Liver (tissue), 9 donors: ENCODE data around the gene TAS2R46. TPM values are rescaled to one million over a fixed set of nuclear protein-coding genes. Genes with fewer than 3 reads are reported as not detected.

Experiments
- DNase-seq: peaks from one replicate; pipeline ENCODE4 v3.0.0-alpha.2; 2017; ENCODE audit warnings: low spot score
- H3K27ac ChIP-seq, 2 donors: one replicate each; pipeline ENCODE4 v1.7.0; 2013; ENCODE audit warnings: inconsistent platforms in 2 of 2, low read length in 2 of 2, control low read depth in 1 of 2, low read depth in 1 of 2, mild to moderate bottlenecking in 1 of 2
- H3K27me3 ChIP-seq, 4 donors: one replicate each; pipeline versions ENCODE4 v1.6.1 to v1.7.0; 2013; ENCODE audit warnings: low read length in 3 of 4, inconsistent platforms in 1 of 4, mild to moderate bottlenecking in 1 of 4, moderate library complexity in 1 of 4; ENCODE audit not compliant: control insufficient read depth in 4 of 4, insufficient read depth in 4 of 4
- H3K36me3 ChIP-seq, 4 donors: one replicate each; pipeline versions ENCODE4 v1.6.1 to v1.7.0; 2013; ENCODE audit warnings: low read length in 3 of 4, mild to moderate bottlenecking in 3 of 4, low read depth in 1 of 4, moderate library complexity in 1 of 4; ENCODE audit not compliant: control insufficient read depth in 4 of 4, insufficient read depth in 3 of 4
- H3K4me1 ChIP-seq, 4 donors: one replicate each; pipeline versions ENCODE4 v1.6.1 to v1.7.0; 2013; ENCODE audit warnings: low read length in 3 of 4, mild to moderate bottlenecking in 3 of 4, moderate library complexity in 1 of 4; ENCODE audit not compliant: control insufficient read depth in 4 of 4, insufficient read depth in 4 of 4
- H3K4me3 ChIP-seq, 3 donors: one replicate each; pipeline versions ENCODE4 v1.6.1 to v1.7.0; 2013; ENCODE audit warnings: low read length in 3 of 3, control low read depth in 1 of 3, low read depth in 1 of 3, mild to moderate bottlenecking in 1 of 3
- H3K9ac ChIP-seq, 2 donors: one replicate each; pipeline ENCODE4 v1.7.0; 2013; ENCODE audit warnings: low read length in 2 of 2, mild to moderate bottlenecking in 2 of 2, moderate library complexity in 2 of 2, control low read depth in 1 of 2, low read depth in 1 of 2
- H3K9me3 ChIP-seq, 4 donors: one replicate each; pipeline versions ENCODE4 v1.6.1 to v1.7.0; 2013; ENCODE audit warnings: low read length in 3 of 4; ENCODE audit not compliant: control insufficient read depth in 4 of 4
- EGR1 ChIP-seq, 2 donors: IDR thresholded peaks; 2 replicates each; pipeline ENCODE4 v1.6.1; 2016 to 2018; ENCODE audit warnings: antibody characterized with exemption in 2 of 2, low read depth in 2 of 2
- FOXA1 ChIP-seq: IDR thresholded peaks from 2 replicates; pipeline ENCODE4 v1.6.1; 2016; ENCODE audit warnings: antibody characterized with exemption
- FOXA2 ChIP-seq: IDR thresholded peaks from 2 replicates; pipeline ENCODE4 v1.6.1; 2016; ENCODE audit warnings: antibody characterized with exemption
- GABPA ChIP-seq, 2 donors: IDR thresholded peaks in 1 of 2; conservative IDR thresholded peaks in 1 of 2; 2 replicates each; pipeline ENCODE4 v1.6.1; 2016; ENCODE audit warnings: antibody characterized with exemption in 2 of 2, mild to moderate bottlenecking in 1 of 2, moderate library complexity in 1 of 2
- HNF4A ChIP-seq, 2 donors: conservative IDR thresholded peaks; 2 replicates each; pipeline ENCODE4 v1.6.1; 2016; ENCODE audit warnings: antibody characterized with exemption in 2 of 2, mild to moderate bottlenecking in 2 of 2
- HNF4G ChIP-seq: IDR thresholded peaks from 2 replicates; pipeline ENCODE4 v1.6.1; 2016; ENCODE audit warnings: antibody characterized with exemption
- JUND ChIP-seq, 2 donors: IDR thresholded peaks; 2 replicates each; pipeline ENCODE4 v1.6.1; 2016; ENCODE audit warnings: antibody characterized with exemption in 2 of 2
- NR2F2 ChIP-seq: IDR thresholded peaks from 2 replicates; pipeline ENCODE4 v1.6.1; 2016; ENCODE audit warnings: antibody characterized with exemption
- RXRA ChIP-seq, 2 donors: IDR thresholded peaks; 2 replicates each; pipeline ENCODE4 v1.6.1; 2017 to 2018; ENCODE audit warnings: antibody characterized with exemption in 2 of 2, mild to moderate bottlenecking in 1 of 2
- SP1 ChIP-seq: IDR thresholded peaks from 2 replicates; pipeline ENCODE4 v1.6.1; 2018; ENCODE audit warnings: antibody characterized with exemption, mild to moderate bottlenecking
- TAF1 ChIP-seq: conservative IDR thresholded peaks from 2 replicates; pipeline ENCODE4 v1.6.1; 2016; ENCODE audit warnings: antibody characterized with exemption, mild to moderate bottlenecking
- YY1 ChIP-seq: IDR thresholded peaks from 2 replicates; pipeline ENCODE4 v1.6.1; 2016; ENCODE audit warnings: antibody characterized with exemption, mild to moderate bottlenecking
- WGBS: extraction: QIAGEN DNeasy Blood & Tissue Kit; methylation state at CpG from one replicate; pipeline ENCODE4 v1.1.7; 2013; 5-methylcytosine and 5-hydroxymethylcytosine counted together
- polyA plus RNA-seq, 2 donors: library from polyadenylated mRNA; stranded (reverse) in 1 of 2; unstranded in 1 of 2; fragments of 200-250 nt in 1 of 2; fragments of >200 nt in 1 of 2; fragmentation: Nextera tagmentation in 1 of 2; extraction: Ambion mirVana in 1 of 2; gene quantifications; one replicate each; pipeline versions ENCODE4 v1.2.1 to v1.2.3, GENCODE V29; 2013 to 2015
- total RNA-seq, 2 donors: library from RNA; depleted of rRNA; stranded (reverse); fragments of >200 nt; gene quantifications; one replicate each; pipeline ENCODE4 v1.2.3, GENCODE V29; 2014
- TF ChIP-seq, protein P1 (sequence below): IDR thresholded peaks from 2 replicates; pipeline ENCODE4 v1.6.1; 2016; ENCODE audit warnings: antibody characterized with exemption, mild to moderate bottlenecking
- TF ChIP-seq, protein P2 (sequence below): IDR thresholded peaks from 2 replicates; pipeline ENCODE4 v1.6.1; 2016; ENCODE audit warnings: antibody characterized with exemption
- TF ChIP-seq, protein P3 (sequence below): IDR thresholded peaks from 2 replicates; pipeline ENCODE4 v1.6.1; 2016; ENCODE audit warnings: antibody characterized with exemption
- TF ChIP-seq, protein P4 (sequence below): IDR thresholded peaks from 2 replicates; pipeline ENCODE4 v1.6.1; 2016; ENCODE audit warnings: antibody characterized with exemption
- TF ChIP-seq, protein P5 (sequence below): fragments of 150-350 bp; IDR thresholded peaks from 2 replicates; pipeline ENCODE4 v1.5.1; 2017; ENCODE audit warnings: improper control_type of control experiment, low read depth, low read length; ENCODE audit not compliant: missing input control
- donor health status: healthy.
- donor health status: healthy.
- donor health status: healthy.
- donor health status: healthy.
- donor health status: healthy.

Gene TAS2R46
- total and polyA plus RNA-seq, 4 donors = 0.35 to 6.7 (median 1.1) TPM; not detected in 1

DNA sequence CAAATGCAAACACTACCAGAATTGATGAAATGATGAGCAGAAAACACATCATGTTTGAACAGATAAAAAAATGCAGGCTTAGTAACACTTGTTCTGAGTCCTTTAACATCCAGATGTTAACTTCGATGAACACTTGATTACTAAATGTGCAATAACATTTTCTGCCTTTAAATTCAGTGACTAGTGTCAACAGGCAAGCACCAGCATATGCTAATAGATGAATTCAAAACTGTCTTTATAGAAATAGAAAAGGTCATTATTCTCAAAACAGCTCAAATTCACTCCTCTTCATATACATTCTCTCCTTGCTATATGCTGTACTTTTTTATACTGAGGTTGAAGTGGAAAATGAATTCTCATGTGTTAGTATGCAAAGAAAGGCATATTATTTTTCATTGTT, 39.6 kb downstream of the TAS2R46 start, which contains the start of gene TAS2R19:
Gene TAS2R19, minus strand, starts transcription at position 101 of the 400 bp plus-strand sequence. Its CDS starts 49 bp downstream, at position 52.
- no peaks in the 10 kb centered on the region for H3K9me3 ChIP-seq
- no peak for DNase-seq
- H3K9ac ChIP-seq = no peak within 1 kb of the TSS
- H3K4me3 ChIP-seq = no peak within 1 kb of the TSS
- H3K36me3 ChIP-seq = peaks cover 0 to 3% (median 1%) of the 10 kb centered on the region in 4 donors
- no peaks in the 10 kb centered on the region for H3K27me3 ChIP-seq
- WGBS = 100% methylated on average over 1 of the region's 1 CpG
- H3K4me1 ChIP-seq = no peaks in the 10 kb centered on the region
- H3K27ac ChIP-seq = no peak within 1 kb of the TSS
- TF ChIP-seq JUND (IDR thresholded peaks at IDR 0.05) = no peak
- no peak for TF ChIP-seq YY1
- no peak for TF ChIP-seq HNF4A (conservative IDR thresholded peaks at IDR 0.05)
- no peak for TF ChIP-seq NR2F2
- TF ChIP-seq, protein P1, sequence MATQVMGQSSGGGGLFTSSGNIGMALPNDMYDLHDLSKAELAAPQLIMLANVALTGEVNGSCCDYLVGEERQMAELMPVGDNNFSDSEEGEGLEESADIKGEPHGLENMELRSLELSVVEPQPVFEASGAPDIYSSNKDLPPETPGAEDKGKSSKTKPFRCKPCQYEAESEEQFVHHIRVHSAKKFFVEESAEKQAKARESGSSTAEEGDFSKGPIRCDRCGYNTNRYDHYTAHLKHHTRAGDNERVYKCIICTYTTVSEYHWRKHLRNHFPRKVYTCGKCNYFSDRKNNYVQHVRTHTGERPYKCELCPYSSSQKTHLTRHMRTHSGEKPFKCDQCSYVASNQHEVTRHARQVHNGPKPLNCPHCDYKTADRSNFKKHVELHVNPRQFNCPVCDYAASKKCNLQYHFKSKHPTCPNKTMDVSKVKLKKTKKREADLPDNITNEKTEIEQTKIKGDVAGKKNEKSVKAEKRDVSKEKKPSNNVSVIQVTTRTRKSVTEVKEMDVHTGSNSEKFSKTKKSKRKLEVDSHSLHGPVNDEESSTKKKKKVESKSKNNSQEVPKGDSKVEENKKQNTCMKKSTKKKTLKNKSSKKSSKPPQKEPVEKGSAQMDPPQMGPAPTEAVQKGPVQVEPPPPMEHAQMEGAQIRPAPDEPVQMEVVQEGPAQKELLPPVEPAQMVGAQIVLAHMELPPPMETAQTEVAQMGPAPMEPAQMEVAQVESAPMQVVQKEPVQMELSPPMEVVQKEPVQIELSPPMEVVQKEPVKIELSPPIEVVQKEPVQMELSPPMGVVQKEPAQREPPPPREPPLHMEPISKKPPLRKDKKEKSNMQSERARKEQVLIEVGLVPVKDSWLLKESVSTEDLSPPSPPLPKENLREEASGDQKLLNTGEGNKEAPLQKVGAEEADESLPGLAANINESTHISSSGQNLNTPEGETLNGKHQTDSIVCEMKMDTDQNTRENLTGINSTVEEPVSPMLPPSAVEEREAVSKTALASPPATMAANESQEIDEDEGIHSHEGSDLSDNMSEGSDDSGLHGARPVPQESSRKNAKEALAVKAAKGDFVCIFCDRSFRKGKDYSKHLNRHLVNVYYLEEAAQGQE = no peak
- TF ChIP-seq SP1 = no peak
- TF ChIP-seq, protein P2, sequence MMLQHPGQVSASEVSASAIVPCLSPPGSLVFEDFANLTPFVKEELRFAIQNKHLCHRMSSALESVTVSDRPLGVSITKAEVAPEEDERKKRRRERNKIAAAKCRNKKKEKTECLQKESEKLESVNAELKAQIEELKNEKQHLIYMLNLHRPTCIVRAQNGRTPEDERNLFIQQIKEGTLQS = no peak
- TF ChIP-seq, protein P3, sequence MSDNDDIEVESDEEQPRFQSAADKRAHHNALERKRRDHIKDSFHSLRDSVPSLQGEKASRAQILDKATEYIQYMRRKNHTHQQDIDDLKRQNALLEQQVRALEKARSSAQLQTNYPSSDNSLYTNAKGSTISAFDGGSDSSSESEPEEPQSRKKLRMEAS = no peak
- TF ChIP-seq EGR1 (IDR thresholded peaks at IDR 0.05; ENCODE audit: low read depth in 2 of 2) = no peak
- TF ChIP-seq HNF4G = no peak
- TF ChIP-seq GABPA (IDR thresholded peaks at IDR 0.05 in 1 of 2, conservative IDR thresholded peaks at IDR 0.05 in 1 of 2) = no peak
- no peak for TF ChIP-seq FOXA1
- TF ChIP-seq FOXA2 = no peak
- TF ChIP-seq, protein P4, sequence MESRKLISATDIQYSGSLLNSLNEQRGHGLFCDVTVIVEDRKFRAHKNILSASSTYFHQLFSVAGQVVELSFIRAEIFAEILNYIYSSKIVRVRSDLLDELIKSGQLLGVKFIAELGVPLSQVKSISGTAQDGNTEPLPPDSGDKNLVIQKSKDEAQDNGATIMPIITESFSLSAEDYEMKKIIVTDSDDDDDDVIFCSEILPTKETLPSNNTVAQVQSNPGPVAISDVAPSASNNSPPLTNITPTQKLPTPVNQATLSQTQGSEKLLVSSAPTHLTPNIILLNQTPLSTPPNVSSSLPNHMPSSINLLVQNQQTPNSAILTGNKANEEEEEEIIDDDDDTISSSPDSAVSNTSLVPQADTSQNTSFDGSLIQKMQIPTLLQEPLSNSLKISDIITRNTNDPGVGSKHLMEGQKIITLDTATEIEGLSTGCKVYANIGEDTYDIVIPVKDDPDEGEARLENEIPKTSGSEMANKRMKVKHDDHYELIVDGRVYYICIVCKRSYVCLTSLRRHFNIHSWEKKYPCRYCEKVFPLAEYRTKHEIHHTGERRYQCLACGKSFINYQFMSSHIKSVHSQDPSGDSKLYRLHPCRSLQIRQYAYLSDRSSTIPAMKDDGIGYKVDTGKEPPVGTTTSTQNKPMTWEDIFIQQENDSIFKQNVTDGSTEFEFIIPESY = no peak

DNA sequence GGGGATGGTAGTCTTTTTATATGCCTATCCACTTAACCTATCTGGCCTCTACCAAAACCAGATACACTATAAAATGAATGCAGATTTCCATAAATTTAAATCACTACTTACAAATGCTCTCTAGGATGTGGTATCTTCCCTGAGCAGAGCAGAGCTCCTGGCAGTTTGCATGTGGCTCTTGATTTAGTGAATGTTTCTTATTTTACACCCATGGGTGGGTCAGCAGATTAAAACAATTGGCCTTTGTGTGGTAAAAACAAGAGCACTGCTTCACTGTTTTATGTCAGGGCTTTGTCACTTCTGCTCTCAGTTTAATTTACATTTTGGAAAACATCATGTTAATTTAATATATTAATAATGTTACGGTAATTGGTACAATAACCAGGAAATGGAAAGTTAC, 45.2 kb downstream of the TAS2R46 start:
- Histone ChIP-seq H3K4me3 (no peak overlapping the region), H3K27ac (no peak overlapping the region), H3K4me1 (peaks cover 0 to 10% (median 4%) of the 10 kb centered on the region in 4 donors), H3K36me3 (no peaks in the 10 kb centered on the region), H3K27me3 (no peaks in the 10 kb centered on the region), H3K9ac (no peak overlapping the region), H3K9me3 (no peaks in the 10 kb centered on the region)
- no peak for DNase-seq
- 93% methylated on average over 1 of the region's 1 CpG for WGBS
- TF ChIP-seq EGR1 (IDR thresholded peaks at IDR 0.05; ENCODE audit: low read depth in 2 of 2) (no peak), RXRA (IDR thresholded peaks at IDR 0.05) (no peak), SP1 (no peak), GABPA (IDR thresholded peaks at IDR 0.05 in 1 of 2, conservative IDR thresholded peaks at IDR 0.05 in 1 of 2) (no peak), TAF1 (no peak), YY1 (no peak), HNF4A (conservative IDR thresholded peaks at IDR 0.05) (no peak), NR2F2 (no peak), HNF4G (no peak)
- TF ChIP-seq, protein P3 = no peak
- TF ChIP-seq, protein P5, sequence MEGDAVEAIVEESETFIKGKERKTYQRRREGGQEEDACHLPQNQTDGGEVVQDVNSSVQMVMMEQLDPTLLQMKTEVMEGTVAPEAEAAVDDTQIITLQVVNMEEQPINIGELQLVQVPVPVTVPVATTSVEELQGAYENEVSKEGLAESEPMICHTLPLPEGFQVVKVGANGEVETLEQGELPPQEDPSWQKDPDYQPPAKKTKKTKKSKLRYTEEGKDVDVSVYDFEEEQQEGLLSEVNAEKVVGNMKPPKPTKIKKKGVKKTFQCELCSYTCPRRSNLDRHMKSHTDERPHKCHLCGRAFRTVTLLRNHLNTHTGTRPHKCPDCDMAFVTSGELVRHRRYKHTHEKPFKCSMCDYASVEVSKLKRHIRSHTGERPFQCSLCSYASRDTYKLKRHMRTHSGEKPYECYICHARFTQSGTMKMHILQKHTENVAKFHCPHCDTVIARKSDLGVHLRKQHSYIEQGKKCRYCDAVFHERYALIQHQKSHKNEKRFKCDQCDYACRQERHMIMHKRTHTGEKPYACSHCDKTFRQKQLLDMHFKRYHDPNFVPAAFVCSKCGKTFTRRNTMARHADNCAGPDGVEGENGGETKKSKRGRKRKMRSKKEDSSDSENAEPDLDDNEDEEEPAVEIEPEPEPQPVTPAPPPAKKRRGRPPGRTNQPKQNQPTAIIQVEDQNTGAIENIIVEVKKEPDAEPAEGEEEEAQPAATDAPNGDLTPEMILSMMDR = no peak
- TF ChIP-seq, protein P2 = no peak
- TF ChIP-seq, protein P4 = no peak
